Activated T-cell treated with anti-CD3 and anti-CD28 coated beads for 1 hour (primary cell): ENCODE data around the gene WFDC2.

Experiments used
- DNase-seq: peaks from one replicate; pipeline ENCODE4 v3.0.0-alpha.2; 2020; ENCODE audit warnings: low read depth

WFDC2 gene

DNA sequence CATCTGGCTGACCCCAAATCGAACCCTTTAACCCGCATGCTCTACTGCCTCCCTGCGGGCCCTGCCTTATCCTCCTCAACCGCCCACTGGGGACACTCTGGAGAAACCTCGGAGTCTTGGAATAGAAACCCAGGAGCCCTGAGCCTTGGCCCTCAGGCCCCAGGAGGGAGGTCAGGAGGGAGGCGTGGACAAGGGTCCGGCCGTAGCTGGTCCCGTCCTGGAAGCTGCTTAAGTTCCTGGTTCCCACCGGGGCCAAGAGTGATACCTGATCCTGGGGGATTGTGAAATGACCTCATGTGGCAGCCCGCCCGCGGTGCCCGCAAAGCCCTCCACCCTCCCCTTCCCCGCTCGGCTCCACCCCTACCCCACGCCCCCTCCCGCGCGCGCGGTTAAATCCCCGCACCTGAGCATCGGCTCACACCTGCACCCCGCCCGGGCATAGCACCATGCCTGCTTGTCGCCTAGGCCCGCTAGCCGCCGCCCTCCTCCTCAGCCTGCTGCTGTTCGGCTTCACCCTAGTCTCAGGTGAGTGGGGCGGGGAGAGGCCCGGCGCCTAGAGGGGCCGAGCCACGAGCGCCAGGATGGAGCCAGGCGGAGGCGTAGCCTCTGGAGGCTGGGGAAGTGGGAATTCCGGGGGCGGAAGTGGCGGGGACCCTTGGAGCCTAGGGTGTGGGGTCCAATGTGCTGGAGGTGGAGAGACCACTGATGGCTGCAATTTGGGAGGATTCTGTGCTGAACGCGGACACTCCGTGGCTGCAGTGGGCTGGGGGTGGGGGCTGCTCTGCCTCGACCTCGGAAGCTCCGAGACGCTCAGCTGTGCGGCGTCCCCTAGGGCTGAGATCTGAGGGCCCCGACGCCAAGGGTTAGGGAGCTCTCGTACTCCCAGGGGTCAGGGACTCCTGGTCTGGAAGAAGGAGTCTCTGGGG is at the start of gene WFDC2:
Gene WFDC2 (plus strand): TSS at position 418 of the 926 bp plus-strand sequence. CDS start 29 bp downstream, at position 447.
- DNase-seq = no peak

GRCh38 chr20:45420125-45420524 is 49.4 kb upstream of the WFDC2 start:
- DNase-seq = no peak

DNA sequence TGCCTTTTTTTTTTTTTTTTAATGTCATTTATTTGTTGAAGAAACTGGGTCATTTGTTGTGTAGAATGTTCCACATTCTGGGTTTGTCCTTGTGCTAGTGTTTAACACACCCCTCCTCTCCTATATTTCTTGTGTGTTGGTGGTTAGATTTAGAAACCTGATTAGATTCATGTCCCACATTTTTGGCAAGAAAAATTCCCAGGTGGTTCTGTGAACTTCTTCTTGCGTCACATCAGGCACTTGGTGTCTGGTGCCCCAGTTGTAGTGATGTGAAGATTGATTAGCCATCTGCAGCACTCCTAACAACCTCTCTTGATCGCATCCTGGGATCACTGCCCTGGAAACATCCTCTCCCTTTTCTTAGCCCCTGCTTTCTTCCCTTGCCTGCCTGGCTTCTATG is 45.9 kb upstream of the WFDC2 start:
- DNase-seq = no peak

- DNase-seq = no peak
These were observed 44.0 kb upstream of the WFDC2 start for GRCh38 chr20:45425561-45425960.

DNA sequence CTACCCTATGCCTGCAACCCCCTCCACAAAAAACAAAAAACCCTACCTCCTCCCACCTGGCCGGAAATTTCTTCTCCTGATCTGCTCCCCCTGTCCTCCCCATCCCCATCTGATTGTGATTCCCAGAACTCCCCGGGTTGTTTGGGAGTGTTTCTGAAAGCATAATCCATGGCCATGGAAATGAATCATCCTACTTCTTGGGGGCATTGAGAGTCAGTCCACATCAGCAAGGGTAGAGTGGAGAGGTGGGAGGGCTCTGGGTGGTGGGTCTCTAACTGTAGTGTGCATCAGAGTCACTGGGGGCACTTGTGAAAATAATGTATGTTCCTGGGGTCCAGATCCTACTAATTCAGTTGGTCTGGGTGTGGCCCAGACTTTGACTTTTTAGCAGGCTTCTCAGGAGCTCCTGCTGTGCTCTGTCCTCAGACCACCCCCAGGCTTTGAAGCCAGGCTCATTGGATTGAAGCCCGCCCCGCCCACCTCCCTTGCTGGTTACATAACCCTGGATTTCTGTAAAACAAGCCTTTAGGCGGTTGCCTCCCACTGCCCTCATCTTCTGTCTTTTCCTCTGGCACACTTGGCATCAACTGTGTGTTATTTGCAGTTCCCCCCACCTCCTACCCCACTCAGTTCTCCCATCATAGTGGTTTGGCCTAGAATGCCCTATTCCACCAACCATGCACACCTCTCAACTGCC is 43.1 kb upstream of the WFDC2 start:
- DNase-seq = no peak

- DNase-seq = no peak
These were observed 42.1 kb upstream of the WFDC2 start for GRCh38 chr20:45427236-45428149.

DNA sequence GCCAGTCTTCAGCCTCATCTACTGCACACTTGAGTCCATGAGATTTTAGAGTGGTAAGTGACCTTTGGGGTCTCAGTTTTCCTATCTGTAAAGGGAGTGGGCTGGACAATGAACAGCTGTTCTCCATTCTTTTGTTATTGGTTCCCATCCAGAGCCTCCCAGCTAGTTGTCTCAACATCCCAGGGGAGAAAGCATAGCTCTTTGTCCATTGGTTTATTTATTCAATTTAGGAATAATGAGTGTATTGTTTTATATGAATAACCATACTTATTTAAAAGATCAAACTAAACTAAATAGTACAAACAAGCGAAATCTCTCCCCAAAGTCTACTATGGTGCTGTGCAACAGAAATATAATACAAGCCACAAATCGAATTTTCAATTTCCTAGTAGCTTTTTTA is 39.9 kb upstream of the WFDC2 start:
- no peak for DNase-seq

DNA sequence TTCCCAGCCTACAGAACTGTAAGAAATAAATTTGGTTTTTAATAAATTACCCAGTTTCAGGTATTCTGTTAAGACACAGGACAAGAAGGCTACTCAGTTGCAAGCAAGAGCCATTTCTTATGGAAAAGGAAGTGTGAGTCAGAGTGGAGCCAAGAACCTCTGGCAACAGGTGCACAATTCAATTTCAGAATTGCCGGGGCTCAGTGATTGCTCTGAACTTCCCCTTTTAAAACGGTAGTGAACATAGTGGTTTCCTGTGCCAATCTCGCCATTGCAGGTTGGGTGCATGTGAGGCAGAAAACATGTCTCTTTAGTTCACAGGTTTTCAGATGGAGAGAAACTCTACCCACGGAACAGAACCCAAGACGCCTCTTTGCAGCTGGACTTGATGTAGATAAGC is 37.3 kb upstream of the WFDC2 start:
- DNase-seq = no peak

GRCh38 chr20:45433316-45433715 is 36.2 kb upstream of the WFDC2 start:
- no peak for DNase-seq

- no peak for DNase-seq
These were observed 35.6 kb upstream of the WFDC2 start for GRCh38 chr20:45433976-45434375.

DNA sequence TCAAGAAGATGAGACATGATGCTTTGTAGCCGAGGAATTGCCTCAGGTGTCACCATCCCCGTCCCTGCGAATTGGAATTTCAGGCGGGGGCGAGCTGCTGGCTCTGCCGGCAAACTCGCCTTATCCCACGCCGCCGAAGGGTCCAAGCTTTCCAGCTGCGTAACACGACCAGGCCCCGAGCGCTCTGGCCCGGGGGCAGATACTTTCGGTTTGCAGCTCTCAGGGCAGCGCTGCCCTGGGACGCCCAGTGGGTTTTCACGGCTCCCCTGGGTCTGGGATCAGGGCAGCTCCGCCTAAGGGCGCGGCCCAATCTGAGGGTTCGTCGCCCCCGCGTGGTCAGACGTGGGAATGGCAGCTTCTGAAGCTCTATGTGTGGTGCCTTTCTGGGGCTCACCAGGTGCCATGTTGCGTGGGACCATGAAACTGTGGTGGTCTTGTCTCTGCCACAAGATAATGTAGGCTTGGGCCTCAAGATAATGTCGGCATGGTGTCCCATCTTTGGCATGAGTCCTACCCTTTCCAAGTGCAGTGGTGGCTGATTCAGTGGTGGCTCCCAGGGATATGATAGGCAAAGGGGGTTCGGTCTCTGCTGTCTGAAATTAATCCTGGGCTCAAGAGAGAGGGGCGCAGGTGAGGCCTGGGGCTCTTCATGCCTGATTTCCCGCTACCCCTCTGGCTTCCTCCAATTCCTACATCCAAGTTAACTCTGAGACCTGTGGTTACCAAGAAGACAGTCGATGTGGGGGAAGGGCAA is 32.6 kb upstream of the WFDC2 start:
- DNase-seq = peak; percentile 88

DNA sequence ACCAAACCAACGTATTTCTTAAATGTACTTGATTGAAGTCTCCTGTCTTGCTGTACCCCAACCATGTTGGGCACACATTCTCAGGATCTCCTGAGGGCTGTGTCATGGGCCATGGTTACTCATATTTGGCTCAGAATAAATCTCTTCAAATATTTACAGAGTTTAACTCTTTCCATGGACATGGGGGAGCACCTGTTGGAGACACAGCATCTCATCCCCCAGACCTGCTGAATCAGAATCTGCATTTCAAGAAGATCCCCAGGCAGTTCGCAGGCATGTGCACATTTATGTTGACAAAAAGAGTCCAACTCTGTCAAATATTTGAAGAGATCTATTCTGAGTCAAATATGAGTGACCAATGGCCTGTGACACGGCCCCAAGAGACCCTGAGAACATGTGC is 29.1 kb upstream of the WFDC2 start:
- no peak for DNase-seq

DNA sequence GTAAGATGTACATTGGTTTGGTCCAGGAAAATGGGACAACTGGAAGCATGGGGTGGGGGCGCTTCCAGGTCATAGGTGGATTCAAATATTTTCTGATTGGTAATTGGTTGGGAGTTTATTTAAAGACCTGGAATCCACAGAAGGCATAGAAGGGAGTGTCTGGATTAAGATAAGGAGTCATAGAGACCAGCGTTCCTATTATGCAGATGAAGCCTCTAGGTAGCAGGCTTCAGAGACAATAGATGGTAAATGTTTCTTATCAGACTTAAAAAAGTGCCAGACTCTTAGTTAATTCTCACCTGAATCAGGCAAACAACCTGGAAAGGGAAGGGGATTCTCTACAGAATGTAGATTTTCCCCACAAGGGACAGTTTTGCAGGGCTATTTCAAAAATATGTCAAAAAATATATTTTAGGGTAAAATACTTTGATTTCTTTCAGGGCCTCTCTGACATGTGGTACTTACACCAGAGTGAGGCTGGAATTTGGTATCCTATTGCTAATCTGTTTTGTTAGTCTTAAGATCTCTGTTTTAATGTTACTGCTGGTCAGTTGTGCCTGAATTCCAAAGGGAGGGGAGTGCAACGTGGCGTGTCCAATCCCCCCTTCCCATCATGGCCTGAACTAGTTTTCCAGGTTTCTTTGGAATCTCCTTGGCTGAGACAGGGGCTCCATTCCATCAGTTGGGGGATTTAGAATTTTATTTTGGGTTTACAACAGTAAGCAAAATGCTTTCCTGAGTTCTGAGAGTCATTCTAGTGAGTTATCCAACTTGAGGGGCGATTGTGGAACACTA is 28.5 kb upstream of the WFDC2 start:
- DNase-seq = no peak

- no peak for DNase-seq
These were observed 27.8 kb upstream of the WFDC2 start for GRCh38 chr20:45441746-45442145.

GRCh38 chr20:45444050-45444449 is 25.5 kb upstream of the WFDC2 start:
- DNase-seq = no peak

- no peak for DNase-seq
These were observed 23.6 kb upstream of the WFDC2 start for GRCh38 chr20:45445805-45446562.

GRCh38 chr20:45448270-45448669 is 21.3 kb upstream of the WFDC2 start:
- no peak for DNase-seq

- no peak for DNase-seq
These were observed 20.0 kb upstream of the WFDC2 start for GRCh38 chr20:45449528-45449927.

- no peak for DNase-seq
These were observed 19.3 kb upstream of the WFDC2 start for GRCh38 chr20:45450097-45450818.
